ENCODE data around the gene BUD13.

The BUD13 gene

DNA sequence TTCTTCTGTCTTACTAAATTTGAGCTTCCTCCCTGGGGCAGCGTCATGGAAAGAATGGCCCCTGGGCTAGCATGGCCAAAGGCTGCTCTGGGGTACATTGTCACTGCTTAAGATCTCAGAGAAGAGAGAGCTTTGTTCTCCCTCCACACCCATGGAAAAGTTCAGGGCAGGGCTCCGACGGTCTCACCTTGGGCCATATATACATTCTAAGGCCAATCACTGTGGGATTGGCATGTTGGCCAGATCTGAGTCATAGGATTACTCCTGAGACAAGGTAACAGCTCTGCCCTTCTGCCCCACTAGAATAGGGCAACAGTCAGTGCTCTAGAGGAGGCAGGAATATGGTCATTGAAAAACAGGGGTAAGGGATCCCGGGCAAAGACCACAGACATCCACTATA is 56.2 kb downstream of the BUD13 start:
- no peak for DNase-seq (ENCODE audit: low read depth)

- DNase-seq (ENCODE audit: low read depth): no peak
Measured at GRCh38 chr11:116715383-116715782, 57.4 kb downstream of the BUD13 start.

DNA sequence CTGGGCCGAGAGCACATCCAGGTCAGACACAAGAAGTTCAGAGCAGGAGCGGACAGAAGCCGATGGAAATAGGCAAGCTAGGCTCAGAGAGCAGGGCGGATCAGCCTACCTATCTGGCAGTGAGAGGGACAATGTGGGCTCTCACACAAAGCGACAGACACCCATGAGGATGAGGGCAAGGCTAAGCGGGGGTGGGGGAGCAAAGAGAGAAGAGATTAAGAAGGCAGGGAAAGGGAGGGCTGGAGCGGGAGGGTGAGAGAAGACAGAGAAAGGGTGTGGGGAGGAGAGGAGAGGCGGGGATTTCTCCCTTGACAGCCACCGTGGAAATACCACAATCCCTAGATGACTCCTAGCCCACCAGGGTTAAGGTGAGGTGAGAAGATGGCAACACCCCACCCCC is 57.9 kb downstream of the BUD13 start:
- DNase-seq (ENCODE audit: low read depth): no peak

DNA sequence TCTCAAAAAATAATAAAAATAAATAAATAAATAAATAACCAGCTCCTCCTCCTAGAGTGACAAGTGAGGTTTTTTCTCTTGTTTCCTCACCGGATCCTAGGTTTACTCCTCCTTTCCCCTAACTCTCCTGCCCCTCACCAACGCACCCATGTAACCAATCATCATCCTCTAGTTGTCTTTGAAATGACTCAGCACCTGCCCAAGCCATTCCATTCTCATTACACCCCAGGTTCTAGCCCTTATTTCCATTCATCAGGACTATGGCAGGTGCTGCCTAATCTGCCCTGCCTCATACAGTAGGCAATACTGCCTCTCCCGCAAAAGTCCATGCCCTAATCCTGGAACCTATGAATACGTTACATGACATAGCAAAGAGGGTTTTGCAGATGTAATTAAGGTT is 60.4 kb downstream of the BUD13 start:
- DNase-seq (ENCODE audit: low read depth): no peak

DNA sequence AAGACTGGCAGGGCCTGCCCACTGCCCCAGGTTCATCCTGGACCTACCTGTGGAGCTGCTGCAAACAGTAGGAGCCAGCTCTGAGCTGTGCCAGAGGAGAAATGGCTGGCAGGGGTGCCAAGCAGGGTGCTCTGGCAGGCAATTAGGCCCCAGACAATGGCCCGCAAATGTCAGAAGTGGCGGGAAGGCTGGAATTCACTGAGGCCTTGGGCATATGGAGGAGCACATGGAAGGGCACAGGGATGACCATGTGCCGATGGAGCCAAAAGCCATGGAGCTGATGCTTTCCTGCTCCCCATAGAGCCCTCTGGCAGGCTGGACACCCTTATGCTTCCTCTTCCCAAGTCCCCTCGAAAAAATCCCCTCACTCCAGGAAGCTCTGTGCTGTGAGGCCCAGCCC is 62.0 kb downstream of the BUD13 start:
- DNase-seq (ENCODE audit: low read depth): no peak

GRCh38 chr11:116710001-116710674 is 62.6 kb downstream of the BUD13 start:
- DNase-seq (ENCODE audit: low read depth): no peak

GRCh38 chr11:116707746-116708145 is 65.0 kb downstream of the BUD13 start:
- no peak for DNase-seq (ENCODE audit: low read depth)

DNA sequence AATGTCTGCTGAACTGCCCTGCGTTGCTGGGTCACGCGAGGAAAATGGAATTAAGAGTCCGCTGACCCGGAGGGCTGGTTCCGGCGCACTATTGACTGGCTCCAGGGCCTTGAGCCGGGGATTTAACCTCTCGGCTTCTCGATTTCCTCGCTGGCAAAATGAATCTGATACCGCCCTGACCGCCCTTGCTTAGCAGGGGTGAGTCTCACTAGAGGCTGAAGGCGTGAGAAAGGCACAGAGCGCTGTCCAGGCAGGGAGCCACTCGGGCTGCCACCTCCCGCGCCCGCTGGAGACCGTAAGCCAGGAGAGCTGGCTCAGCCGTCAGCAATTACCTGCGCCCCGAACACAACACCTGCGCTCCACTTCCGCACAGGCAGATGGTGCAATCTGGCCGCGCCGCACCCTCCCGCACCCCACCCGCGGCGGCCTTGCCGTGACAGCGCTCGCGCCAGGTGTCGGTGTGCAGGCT is 65.6 kb downstream of the BUD13 start:
- no peak for DNase-seq (ENCODE audit: low read depth)

- DNase-seq (ENCODE audit: low read depth): no peak
Measured at GRCh38 chr11:116703421-116703820, 69.4 kb downstream of the BUD13 start.

GRCh38 chr11:116702772-116703385 is 69.9 kb downstream of the BUD13 start:
- DNase-seq (ENCODE audit: low read depth): no peak

DNA sequence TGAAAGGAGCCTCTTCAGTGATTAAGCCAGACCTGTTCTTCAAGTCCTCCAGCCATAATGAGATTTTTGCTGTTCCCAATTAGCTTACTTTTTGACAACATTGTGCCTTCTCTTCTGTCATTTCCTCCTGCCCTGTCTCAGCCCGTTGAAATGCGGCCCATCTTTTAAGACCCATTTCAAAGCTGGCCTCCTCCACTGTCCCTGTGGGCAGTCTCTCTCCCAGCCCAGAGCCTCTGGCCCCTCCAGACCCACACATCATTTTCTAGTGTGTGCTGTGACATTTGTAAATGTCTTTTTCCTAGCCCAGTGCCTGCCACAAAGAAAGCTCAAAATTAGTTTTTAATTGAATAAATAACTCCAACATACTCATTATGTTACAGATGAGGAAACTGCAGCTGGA is 70.9 kb downstream of the BUD13 start:
- DNase-seq (ENCODE audit: low read depth): no peak

GRCh38 chr11:116701297-116701801 is 71.4 kb downstream of the BUD13 start:
- no peak for DNase-seq (ENCODE audit: low read depth)

DNA sequence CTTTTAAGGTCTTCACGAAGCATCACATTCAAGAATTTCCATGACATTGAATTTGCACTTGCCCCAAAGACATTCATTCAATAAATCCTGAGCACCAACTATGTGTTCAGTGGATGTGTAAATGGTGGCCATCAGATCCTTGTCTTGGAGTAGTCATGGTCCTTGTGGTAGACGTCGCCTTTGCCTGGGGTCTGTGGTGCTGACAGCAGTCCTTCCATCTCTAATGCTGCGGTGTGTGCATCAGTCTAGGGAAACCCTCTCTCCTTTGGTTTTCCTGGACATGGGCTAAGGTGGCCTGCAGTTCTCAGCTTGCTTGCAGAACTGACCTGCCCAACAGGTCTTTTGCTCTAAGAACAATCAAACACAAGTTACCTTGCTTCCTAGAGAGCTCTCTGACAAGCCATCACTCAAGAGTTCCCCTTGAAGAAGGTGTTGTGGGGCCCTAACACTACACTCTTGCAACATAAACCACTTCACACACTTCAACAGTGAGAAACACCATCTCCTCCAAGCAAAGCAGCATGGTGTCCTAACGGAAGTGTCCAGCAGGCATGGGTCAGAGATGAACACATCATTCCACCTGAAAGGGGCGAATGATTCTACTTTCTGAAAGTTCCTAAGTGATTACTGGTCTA is 72.1 kb downstream of the BUD13 start:
- no peak for DNase-seq (ENCODE audit: low read depth)

Data from activated gamma-delta T cell treated with anti-CD3 and anti-CD28 coated beads, Interleukin-2, amount 50 U/mL, for 16 hours (primary cell).